Fibroblast of villous mesenchyme (primary cell): Measurements from ENCODE around the gene C16orf89. TPM values are rescaled to one million over a fixed set of nuclear protein-coding genes. Genes with fewer than 3 reads are reported as not detected.

Experiments used
- DNase-seq: peaks from one replicate; pipeline ENCODE4 v3.0.0-alpha.2; 2010; ENCODE audit warnings: low read depth
- H3K4me3 ChIP-seq: 2 replicates; pipeline ENCODE4 v1.5.1; 2011; ENCODE audit warnings: low read depth, mild to moderate bottlenecking, low read length
- total RNA-seq: library from RNA; depleted of rRNA; stranded (reverse); fragments of >200 nt; gene quantifications from 2 replicates; pipeline ENCODE4 v1.2.3, GENCODE V29; 2012
- TF ChIP-seq, protein P1 (sequence below): IDR thresholded peaks from 2 replicates; pipeline ENCODE4 v1.5.1; 2012; ENCODE audit warnings: low read depth, mild to moderate bottlenecking, low read length; ENCODE audit not compliant: insufficient read depth

Gene C16orf89
- total RNA-seq, 1 donor = not detected

- TF ChIP-seq, protein P1, sequence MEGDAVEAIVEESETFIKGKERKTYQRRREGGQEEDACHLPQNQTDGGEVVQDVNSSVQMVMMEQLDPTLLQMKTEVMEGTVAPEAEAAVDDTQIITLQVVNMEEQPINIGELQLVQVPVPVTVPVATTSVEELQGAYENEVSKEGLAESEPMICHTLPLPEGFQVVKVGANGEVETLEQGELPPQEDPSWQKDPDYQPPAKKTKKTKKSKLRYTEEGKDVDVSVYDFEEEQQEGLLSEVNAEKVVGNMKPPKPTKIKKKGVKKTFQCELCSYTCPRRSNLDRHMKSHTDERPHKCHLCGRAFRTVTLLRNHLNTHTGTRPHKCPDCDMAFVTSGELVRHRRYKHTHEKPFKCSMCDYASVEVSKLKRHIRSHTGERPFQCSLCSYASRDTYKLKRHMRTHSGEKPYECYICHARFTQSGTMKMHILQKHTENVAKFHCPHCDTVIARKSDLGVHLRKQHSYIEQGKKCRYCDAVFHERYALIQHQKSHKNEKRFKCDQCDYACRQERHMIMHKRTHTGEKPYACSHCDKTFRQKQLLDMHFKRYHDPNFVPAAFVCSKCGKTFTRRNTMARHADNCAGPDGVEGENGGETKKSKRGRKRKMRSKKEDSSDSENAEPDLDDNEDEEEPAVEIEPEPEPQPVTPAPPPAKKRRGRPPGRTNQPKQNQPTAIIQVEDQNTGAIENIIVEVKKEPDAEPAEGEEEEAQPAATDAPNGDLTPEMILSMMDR = no peak
- no peak overlapping the region for H3K4me3 ChIP-seq
- DNase-seq = no peak
These were observed 63.8 kb downstream of the C16orf89 start for GRCh38 chr16:5001986-5002385.

DNA sequence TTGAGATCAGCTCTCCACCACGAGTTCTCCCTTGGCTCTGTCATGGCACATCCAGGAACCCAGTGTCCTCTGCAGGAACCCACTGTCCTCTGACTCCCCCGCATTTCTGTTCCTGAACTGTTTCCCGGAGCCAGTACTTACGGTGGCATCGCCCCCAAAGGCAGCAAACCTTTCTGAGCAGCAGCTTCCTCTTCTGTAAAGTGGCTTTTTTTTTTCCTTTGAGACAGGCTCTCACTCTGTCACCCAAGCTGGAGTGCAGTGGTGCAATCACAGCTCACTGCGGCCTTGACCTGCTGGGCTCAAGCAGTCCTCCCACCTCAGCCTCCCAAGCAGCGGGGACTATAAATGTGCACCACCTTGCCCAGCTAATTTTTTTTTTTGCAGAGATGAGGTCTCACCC lies 64.2 kb downstream of the C16orf89 start:
- DNase-seq = no peak
- H3K4me3 ChIP-seq = no peak overlapping the region
- TF ChIP-seq, protein P1 = no peak

DNA sequence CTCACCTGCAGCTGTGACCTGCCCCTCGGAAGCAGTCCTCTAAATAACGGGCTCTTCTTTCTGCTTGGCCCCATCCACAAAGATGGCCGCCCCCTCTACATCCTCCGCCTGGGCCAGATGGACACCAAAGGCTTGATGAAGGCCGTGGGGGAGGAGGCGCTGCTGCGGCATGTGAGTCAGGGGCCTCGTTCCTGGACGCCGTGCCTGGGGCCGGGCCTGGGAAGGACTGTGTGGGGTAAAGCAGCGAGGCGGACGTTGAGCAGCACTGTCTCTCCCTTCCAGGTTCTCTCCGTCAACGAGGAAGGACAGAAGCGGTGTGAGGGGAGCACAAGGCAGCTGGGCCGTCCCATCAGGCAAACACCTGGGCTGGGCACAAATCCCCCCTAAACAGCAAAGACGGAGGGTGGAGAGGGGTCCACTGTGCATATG lies 65.2 kb downstream of the C16orf89 start:
- no peak for DNase-seq
- no peak overlapping the region for H3K4me3 ChIP-seq
- TF ChIP-seq, protein P1 = no peak

DNA sequence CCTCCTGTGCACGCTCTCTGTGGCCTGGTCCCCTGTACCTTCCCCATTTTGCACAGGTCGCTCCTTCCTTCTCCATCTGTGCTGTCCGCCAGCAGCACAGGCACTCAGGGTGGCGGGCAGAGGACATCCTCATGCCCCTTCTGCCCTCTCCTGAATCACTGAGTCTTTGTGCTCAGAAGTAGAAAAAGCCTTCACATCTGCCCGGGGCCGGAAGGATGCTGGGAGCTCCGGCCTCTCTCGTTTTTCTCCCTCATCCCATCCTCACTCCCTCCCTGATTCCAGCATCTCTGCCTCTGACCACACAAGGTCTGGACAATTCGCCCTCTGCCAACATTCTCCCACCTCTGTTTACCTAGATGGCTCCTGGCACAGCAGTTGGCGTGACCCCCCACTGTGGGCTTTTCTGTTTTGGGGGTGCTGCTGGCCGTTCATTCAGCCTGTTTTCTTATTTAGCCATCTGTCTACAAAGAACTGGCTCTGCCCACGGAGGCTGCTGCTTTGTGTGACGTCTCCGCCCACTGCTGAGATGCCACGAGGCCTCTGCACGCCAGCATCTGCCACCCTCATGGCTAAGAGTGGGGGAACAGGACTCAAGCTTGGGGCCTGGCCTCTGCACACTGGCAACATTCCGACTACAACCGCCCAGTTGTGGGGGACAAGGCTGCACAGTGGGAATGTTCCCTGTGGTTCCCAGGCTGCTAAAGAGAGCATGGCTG lies 70.9 kb downstream of the C16orf89 start:
- no peak for DNase-seq
- no peak overlapping the region for H3K4me3 ChIP-seq
- TF ChIP-seq, protein P1 = no peak

Other genes with a start within 250 kb of the C16orf89 start
- 45.7 and 60.9 TPM in 2 replicates for gene GLYR1, start 218.7 kb downstream of the C16orf89 start, total RNA-seq
- gene UBN1, start 218.5 kb downstream of the C16orf89 start, total RNA-seq = 28.1 and 32.2 TPM in 2 replicates
- gene PPL, start 128.8 kb downstream of the C16orf89 start, total RNA-seq = 0.32 and 0.86 TPM in 2 replicates
- under 0.01 TPM in 1 of 2 replicates, not detected in the other for gene SEC14L5, start 107.6 kb downstream of the C16orf89 start, total RNA-seq
- gene NAGPA, start 32.0 kb downstream of the C16orf89 start, total RNA-seq = 17.3 and 18.0 TPM in 2 replicates
- gene ALG1, start 5.9 kb upstream of the C16orf89 start, total RNA-seq = 39.9 and 41.9 TPM in 2 replicates
- gene EEF2KMT, start 31.8 kb upstream of the C16orf89 start, total RNA-seq = 8.1 and 11.7 TPM in 2 replicates